ENCODE results near the gene UFSP1. TPM values are rescaled to one million over a fixed set of nuclear protein-coding genes. Genes with fewer than 3 reads are reported as not detected.

UFSP1 gene
- total and polyA plus RNA-seq, 2 of the 13 experiments (the other 11 are each of a cell fraction or from before 2014, with no cell fraction given), result 0.65 to 3.3 TPM

DNA sequence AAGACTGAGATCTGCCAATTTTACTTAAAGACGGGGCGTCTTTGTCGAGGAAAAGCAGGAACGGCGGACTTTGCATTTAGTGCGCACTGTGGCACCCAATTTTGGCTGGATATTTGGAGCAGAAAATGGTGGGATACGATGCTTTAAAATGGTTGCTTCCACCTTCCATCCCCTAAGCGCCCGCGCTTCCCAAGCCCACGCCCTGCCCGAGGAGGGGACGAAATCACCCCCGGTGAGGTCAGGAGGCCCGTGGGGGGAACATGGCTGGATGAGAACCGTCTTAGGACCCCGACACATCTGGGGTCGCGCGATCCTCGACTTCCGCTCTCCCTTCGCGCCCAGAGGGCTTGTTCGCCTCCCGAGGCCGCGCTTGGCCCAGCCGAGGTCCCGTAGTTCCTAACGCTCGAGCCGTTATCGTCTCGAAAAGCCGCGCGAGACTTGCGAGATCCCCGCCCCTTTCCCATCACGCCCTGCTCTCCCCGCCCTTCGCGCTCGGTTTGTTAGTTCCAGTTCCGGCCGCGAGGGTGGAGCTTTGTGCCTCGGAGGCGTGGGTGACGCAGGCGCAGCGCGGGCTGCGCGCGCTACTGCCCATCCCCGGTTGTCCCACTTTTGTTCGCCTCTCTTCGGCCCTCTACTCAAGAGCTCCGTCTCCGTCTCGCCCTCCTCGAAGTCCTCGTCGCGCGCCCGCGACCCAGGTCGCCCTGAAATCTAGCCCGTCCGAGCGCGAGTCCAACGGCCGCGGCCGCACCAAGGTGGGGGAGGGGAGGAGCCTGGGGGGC is 14.7 kb downstream of the UFSP1 start, which contains the start of gene SRRT (continued):
- TF ChIP-seq, protein P1, sequence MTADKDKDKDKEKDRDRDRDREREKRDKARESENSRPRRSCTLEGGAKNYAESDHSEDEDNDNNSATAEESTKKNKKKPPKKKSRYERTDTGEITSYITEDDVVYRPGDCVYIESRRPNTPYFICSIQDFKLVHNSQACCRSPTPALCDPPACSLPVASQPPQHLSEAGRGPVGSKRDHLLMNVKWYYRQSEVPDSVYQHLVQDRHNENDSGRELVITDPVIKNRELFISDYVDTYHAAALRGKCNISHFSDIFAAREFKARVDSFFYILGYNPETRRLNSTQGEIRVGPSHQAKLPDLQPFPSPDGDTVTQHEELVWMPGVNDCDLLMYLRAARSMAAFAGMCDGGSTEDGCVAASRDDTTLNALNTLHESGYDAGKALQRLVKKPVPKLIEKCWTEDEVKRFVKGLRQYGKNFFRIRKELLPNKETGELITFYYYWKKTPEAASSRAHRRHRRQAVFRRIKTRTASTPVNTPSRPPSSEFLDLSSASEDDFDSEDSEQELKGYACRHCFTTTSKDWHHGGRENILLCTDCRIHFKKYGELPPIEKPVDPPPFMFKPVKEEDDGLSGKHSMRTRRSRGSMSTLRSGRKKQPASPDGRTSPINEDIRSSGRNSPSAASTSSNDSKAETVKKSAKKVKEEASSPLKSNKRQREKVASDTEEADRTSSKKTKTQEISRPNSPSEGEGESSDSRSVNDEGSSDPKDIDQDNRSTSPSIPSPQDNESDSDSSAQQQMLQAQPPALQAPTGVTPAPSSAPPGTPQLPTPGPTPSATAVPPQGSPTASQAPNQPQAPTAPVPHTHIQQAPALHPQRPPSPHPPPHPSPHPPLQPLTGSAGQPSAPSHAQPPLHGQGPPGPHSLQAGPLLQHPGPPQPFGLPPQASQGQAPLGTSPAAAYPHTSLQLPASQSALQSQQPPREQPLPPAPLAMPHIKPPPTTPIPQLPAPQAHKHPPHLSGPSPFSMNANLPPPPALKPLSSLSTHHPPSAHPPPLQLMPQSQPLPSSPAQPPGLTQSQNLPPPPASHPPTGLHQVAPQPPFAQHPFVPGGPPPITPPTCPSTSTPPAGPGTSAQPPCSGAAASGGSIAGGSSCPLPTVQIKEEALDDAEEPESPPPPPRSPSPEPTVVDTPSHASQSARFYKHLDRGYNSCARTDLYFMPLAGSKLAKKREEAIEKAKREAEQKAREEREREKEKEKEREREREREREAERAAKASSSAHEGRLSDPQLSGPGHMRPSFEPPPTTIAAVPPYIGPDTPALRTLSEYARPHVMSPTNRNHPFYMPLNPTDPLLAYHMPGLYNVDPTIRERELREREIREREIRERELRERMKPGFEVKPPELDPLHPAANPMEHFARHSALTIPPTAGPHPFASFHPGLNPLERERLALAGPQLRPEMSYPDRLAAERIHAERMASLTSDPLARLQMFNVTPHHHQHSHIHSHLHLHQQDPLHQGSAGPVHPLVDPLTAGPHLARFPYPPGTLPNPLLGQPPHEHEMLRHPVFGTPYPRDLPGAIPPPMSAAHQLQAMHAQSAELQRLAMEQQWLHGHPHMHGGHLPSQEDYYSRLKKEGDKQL (CRISPR knock-in tag; IDR thresholded peaks at IDR 0.05; ENCODE audit: low read depth), result peak; percentile 26; the same call in 1 of the 2 replicates
- TF ChIP-seq ZNF619 (CRISPR knock-in tag; IDR thresholded peaks at IDR 0.05) (peak; percentile 56), ZNF510 (CRISPR knock-in tag; IDR thresholded peaks at IDR 0.05; ENCODE audit: low read depth) (peak; percentile 94; the same call in 1 of the 2 replicates), ZNF564 (CRISPR knock-in tag; IDR thresholded peaks at IDR 0.05) (peak; percentile 96), KLF6 (CRISPR knock-in tag; IDR thresholded peaks at IDR 0.05) (no peak), EEA1 (CRISPR knock-in tag; IDR thresholded peaks at IDR 0.05; ENCODE audit: borderline replicate concordance) (peak; percentile 46; the same call in 1 of the 2 replicates), XBP1 (CRISPR knock-in tag; IDR thresholded peaks at IDR 0.05) (no peak), ZNF101 (CRISPR knock-in tag; IDR thresholded peaks at IDR 0.05; ENCODE audit: borderline replicate concordance, low read depth) (0 out of 2 replicates have a peak, but pooled peaks have one; percentile 58), STAT5B (CRISPR knock-in tag; IDR thresholded peaks at IDR 0.05) (peak; percentile 65; the same call in 1 of the 2 replicates), YY1 (IDR thresholded peaks at IDR 0.05; ENCODE audit: insufficient read depth, insufficient replicate concordance, low read depth, low read length) (peak; percentile 87), ZNF431 (CRISPR knock-in tag; IDR thresholded peaks at IDR 0.05; ENCODE audit: borderline replicate concordance, low read depth) (peak; percentile 81; the same call in 1 of the 2 replicates)
- TF ChIP-seq, protein P2, sequence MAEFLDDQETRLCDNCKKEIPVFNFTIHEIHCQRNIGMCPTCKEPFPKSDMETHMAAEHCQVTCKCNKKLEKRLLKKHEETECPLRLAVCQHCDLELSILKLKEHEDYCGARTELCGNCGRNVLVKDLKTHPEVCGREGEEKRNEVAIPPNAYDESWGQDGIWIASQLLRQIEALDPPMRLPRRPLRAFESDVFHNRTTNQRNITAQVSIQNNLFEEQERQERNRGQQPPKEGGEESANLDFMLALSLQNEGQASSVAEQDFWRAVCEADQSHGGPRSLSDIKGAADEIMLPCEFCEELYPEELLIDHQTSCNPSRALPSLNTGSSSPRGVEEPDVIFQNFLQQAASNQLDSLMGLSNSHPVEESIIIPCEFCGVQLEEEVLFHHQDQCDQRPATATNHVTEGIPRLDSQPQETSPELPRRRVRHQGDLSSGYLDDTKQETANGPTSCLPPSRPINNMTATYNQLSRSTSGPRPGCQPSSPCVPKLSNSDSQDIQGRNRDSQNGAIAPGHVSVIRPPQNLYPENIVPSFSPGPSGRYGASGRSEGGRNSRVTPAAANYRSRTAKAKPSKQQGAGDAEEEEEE (CRISPR knock-in tag; IDR thresholded peaks at IDR 0.05; ENCODE audit: borderline replicate concordance), result no peak
- TF ChIP-seq, protein P3, sequence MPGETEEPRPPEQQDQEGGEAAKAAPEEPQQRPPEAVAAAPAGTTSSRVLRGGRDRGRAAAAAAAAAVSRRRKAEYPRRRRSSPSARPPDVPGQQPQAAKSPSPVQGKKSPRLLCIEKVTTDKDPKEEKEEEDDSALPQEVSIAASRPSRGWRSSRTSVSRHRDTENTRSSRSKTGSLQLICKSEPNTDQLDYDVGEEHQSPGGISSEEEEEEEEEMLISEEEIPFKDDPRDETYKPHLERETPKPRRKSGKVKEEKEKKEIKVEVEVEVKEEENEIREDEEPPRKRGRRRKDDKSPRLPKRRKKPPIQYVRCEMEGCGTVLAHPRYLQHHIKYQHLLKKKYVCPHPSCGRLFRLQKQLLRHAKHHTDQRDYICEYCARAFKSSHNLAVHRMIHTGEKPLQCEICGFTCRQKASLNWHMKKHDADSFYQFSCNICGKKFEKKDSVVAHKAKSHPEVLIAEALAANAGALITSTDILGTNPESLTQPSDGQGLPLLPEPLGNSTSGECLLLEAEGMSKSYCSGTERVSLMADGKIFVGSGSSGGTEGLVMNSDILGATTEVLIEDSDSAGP (CRISPR knock-in tag; IDR thresholded peaks at IDR 0.05; ENCODE audit: borderline replicate concordance), result peak; percentile 81; the same call in 1 of the 2 replicates
- TF ChIP-seq, protein P4, sequence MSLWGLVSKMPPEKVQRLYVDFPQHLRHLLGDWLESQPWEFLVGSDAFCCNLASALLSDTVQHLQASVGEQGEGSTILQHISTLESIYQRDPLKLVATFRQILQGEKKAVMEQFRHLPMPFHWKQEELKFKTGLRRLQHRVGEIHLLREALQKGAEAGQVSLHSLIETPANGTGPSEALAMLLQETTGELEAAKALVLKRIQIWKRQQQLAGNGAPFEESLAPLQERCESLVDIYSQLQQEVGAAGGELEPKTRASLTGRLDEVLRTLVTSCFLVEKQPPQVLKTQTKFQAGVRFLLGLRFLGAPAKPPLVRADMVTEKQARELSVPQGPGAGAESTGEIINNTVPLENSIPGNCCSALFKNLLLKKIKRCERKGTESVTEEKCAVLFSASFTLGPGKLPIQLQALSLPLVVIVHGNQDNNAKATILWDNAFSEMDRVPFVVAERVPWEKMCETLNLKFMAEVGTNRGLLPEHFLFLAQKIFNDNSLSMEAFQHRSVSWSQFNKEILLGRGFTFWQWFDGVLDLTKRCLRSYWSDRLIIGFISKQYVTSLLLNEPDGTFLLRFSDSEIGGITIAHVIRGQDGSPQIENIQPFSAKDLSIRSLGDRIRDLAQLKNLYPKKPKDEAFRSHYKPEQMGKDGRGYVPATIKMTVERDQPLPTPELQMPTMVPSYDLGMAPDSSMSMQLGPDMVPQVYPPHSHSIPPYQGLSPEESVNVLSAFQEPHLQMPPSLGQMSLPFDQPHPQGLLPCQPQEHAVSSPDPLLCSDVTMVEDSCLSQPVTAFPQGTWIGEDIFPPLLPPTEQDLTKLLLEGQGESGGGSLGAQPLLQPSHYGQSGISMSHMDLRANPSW (CRISPR knock-in tag; IDR thresholded peaks at IDR 0.05; ENCODE audit: borderline replicate concordance), result peak; percentile 84
- TF ChIP-seq, protein P5, sequence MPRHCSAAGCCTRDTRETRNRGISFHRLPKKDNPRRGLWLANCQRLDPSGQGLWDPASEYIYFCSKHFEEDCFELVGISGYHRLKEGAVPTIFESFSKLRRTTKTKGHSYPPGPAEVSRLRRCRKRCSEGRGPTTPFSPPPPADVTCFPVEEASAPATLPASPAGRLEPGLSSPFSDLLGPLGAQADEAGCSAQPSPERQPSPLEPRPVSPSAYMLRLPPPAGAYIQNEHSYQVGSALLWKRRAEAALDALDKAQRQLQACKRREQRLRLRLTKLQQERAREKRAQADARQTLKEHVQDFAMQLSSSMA (CRISPR knock-in tag; IDR thresholded peaks at IDR 0.05), result peak; percentile 96

All from HepG2 (cell line).